PFSK-1 (cell line): Measurements from ENCODE around the gene IP6K1.

Experiments used
- POLR2AphosphoS5 ChIP-seq: IDR thresholded peaks from 2 replicates; pipeline ENCODE4 v1.6.1; 2012; ENCODE audit warnings: low read depth, mild to moderate bottlenecking, control low read depth, low read length, moderate library complexity
- TAF1 ChIP-seq: IDR thresholded peaks from 2 replicates; pipeline ENCODE4 v1.6.1; 2012; ENCODE audit warnings: low read length, control low read depth, borderline replicate concordance; ENCODE audit not compliant: insufficient read depth

DNA sequence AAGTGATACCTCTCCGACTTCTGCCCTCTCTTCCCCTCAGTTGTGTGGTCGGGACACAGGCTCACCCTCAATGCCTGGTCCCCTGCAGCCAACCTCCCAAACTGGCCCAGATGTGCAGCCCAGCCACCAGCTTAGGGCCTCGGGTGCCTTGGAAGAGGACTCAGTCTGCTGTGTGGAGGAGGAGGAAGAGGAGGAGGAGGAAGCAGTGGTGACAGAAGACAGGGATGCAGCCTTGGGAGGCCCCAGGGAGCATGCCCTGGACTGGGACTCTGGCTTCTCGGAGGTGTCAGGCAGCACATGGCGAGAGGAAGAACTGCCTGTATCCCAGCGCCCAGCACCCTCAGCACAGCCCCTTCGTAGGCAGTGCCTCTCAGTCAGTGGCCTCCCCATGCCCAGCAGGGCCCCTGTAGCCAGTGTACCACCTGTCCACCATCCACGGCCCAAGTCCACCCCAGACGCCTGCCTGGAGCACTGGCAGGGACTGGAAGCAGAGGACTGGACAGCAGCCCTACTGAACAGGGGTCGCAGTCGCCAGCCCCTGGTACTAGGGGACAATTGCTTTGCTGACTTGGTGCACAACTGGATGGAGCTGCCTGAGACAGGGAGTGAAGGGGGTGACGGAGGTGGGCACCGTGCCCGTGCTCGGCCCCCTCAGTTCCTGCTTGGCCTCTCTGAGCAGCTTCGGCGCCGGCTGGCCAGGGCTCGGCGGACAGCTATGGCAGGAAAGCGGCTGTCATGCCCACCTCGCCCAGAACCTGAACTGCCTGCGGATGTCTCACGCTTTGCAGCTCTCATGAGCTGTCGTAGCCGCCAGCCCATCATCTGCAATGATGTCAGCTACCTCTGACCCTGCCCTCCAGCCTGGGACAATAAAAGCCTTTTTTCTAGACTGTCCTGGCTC lies 18.0 kb upstream of the IP6K1 start:
- TF ChIP-seq TAF1 (no peak), POLR2AphosphoS5 (no peak)
